VCaP (cell line): ENCODE data around the gene SUMO2.

Source experiments
- H3K27ac ChIP-seq: fragments of 450-650 bp; 2 replicates; pipeline ENCODE4 v1.5.1; 2017
- CTCF ChIP-seq: fragments of 450-650 bp; conservative IDR thresholded peaks from 2 replicates; pipeline ENCODE4 v1.5.1; 2017; ENCODE audit warnings: mild to moderate bottlenecking, moderate library complexity

SUMO2 gene

GRCh38 chr17:75152523-75152921, 30.2 kb downstream of the SUMO2 start:
- H3K27ac ChIP-seq = peak overlapping the region; percentile 81
- TF ChIP-seq CTCF = no peak

DNA sequence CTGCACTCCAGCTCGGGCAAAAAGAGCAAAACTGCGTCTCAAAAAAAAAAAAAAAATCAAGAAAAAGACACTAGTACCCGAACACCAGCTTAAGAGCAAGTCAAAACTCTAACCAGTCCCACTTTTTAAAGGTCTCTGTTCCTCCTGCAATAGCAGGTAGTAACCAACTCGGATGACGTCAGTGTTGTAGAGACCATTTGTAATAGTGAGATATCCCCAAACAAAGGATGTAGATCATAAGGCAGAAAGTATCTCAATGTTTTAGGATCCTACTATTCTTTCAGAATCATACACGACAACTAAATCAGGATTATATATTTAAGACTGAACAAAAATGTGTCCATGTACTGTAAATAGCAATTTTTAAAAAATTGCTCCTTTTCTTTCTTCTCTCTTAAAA, 30.8 kb downstream of the SUMO2 start:
- no peak for TF ChIP-seq CTCF

DNA sequence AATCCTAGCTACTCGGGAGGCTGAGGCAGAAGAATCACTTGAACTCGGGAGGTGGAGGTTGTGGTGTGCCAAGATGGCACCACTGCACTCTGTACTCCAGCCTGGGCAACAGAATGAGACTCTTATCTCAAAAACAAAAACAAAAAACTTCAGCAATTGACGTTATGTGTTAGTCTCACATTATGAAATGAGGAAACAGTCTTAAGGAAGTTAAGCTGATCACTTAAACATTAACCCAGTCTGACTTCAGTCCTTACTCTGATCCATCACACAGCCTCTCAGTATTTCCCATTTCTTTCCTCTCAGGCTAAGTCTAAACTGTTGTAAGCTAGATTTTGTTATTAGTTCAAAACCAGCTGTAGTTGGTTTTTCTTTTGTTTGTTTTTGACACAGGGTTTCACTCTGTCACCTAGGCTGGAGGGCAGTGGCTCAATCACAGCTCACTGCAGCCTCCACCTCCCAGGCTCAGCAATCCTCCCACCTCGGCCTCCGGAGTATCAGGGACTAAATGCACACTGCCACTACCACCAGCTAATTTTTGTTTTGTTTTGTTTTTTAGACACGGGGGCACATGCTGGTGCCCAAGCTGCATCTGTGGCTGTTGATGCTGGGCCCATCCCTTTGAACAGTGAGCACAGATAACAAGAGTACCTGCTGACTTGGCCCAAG, 34.7 kb downstream of the SUMO2 start:
- no peak for TF ChIP-seq CTCF
- H3K27ac ChIP-seq = no peak overlapping the region

More for the DNA sequence above, 30.8 kb downstream of the SUMO2 start:
- H3K27ac ChIP-seq = peak overlapping the region; percentile 81

DNA sequence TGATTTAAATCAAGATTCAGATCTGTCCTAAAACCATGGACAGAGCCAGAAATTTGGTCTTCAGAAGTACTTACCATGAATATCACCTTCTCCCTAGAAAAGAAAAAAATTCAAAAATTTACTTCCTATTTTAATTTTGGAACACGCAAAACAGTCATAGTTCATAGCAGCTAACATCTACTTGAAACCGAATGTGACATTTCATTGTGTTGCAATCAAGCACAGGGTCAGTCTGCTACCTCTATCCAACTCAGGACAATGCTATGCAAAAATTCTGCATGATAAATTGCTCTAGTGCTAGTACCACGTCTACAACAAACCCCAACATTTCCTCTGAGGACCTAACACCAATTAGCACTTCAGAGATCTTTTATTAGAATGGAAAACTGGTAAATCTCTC, 36.2 kb downstream of the SUMO2 start:
- TF ChIP-seq CTCF = no peak
- no peak overlapping the region for H3K27ac ChIP-seq

DNA sequence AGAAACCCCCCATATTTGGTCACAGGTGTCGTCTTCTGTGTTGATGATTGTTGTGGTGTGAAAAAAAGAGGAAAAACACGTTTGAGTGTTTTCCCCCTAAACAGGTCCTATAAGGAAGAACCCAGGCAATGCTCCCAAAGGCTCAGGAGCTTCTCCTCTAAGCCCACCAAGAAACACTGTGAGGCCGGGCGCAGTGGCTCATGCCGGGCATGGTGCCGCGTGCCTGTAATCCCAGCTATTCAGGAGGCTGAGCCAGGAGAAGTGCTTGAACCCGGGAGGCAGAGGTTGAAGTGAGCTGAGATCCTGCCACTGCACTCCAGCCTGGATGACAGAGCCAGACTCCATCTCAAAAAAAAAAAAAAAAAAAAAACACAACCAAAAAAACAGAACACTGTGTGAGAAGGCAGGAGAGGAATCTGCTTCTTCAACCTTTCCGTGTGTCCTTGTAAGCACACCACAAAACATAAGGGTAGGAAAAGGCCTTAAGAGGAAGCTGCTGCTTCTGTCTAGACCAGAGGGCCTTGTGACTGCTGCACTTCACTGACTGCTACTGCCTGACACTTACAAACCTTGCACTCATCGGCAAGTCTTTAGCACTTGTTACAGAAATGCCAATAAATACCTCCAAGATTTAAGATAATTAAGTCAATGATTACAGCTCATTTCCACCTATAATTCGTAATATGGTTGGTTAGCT, 37.8 kb downstream of the SUMO2 start:
- H3K27ac ChIP-seq = no peak overlapping the region
- no peak for TF ChIP-seq CTCF

GRCh38 chr17:75142236-75142971, 40.4 kb downstream of the SUMO2 start:
- H3K27ac ChIP-seq = no peak overlapping the region
- no peak for TF ChIP-seq CTCF

- TF ChIP-seq CTCF = no peak
- no peak overlapping the region for H3K27ac ChIP-seq
Measured at GRCh38 chr17:75138519-75138918, 44.2 kb downstream of the SUMO2 start.

GRCh38 chr17:75137762-75138161, 45.0 kb downstream of the SUMO2 start:
- peak overlapping the region; percentile 36; the same call in 1 of the 2 replicates for H3K27ac ChIP-seq
